ENCODE measurements around the gene RTP4.

The RTP4 gene

DNA sequence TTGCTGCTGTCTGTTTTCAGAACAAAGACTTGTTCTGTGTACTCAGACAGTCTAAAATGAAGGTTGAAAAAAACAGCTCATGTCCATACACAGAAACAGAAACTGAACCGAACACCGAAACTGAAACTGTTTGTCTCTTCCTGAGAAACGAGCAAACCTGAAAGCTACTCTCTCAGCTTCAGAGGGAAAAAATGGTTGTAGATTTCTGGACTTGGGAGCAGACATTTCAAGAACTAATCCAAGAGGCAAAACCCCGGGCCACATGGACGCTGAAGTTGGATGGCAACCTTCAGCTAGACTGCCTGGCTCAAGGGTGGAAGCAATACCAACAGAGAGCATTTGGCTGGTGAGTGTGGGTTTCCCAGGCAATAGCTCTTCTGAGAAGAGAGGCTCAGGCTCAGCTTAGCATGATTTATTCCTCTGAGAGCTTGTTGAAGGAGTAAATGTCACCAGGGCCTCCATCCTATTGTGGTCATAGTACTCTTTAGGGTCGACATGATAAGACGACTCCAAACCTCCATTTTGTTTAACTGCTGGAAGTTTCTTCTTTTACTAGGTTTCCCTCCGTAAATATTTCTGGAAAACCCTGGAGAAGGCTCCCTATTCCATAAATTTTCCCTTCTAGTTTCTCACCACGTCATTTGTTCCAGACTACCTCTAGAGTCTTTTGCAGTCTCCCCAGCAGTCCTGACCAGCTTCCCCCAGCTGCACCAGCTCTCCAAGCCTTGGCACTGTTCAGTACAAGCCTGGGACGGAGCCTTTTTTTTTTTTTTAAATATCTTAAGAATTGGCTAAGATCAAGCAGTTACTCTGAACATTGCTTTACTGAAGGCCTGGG, at the start of gene RTP4:
Gene RTP4 (plus strand): TSS at position 135 of the 838 bp plus-strand sequence. CDS start 57 bp downstream, at position 192.
- DNase-seq: peak; percentile 83

GRCh38 chr3:187318819-187319616, 49.2 kb upstream of the RTP4 start:
- peak; percentile 51 for DNase-seq

- DNase-seq: peak; percentile 65
Measured at GRCh38 chr3:187319699-187320302, 48.4 kb upstream of the RTP4 start.

- no peak for DNase-seq
Measured at GRCh38 chr3:187321766-187322165, 46.4 kb upstream of the RTP4 start.

DNA sequence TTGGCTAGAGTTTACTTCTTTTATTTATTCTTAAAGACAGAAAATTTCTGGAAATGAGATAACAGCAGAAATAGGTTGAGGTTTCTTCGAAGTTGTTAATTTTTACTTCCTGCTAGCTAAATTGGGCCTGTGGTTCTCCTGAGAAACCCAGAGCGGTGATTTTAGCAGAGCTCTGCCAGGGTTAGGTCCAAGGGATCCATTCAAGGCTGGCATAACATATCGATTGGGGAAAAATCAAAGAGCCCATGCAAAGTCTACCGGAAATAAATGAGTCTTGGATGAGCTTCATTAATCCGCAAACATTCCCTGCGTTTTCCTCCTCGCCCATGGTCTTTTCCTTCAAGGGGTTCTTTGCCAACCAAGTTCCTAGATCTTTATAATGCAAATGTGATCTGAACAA, 45.9 kb upstream of the RTP4 start:
- DNase-seq: no peak

- DNase-seq: no peak
Measured at GRCh38 chr3:187323091-187323490, 45.1 kb upstream of the RTP4 start.

- DNase-seq: no peak
Measured at GRCh38 chr3:187325632-187326031, 42.6 kb upstream of the RTP4 start.

DNA sequence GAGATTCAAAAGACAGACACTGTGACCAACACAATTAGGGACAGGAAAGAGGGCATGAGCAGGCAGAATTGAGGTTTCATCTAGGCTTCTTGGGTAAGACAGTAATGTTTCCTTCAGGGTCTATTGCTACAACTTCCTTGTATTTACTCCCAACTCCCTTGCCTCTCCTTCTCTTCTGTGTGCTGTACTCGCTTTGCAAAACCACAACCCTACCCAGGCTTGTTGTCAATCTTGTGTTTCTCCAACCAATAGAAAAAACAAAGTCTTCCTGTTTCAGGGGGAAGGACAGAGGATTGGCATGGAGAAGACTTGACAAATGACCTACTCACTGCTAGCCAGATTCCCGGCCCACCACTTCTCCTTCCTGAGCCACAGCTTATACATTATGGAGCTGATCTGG, 40.3 kb upstream of the RTP4 start:
- no peak for DNase-seq

DNA sequence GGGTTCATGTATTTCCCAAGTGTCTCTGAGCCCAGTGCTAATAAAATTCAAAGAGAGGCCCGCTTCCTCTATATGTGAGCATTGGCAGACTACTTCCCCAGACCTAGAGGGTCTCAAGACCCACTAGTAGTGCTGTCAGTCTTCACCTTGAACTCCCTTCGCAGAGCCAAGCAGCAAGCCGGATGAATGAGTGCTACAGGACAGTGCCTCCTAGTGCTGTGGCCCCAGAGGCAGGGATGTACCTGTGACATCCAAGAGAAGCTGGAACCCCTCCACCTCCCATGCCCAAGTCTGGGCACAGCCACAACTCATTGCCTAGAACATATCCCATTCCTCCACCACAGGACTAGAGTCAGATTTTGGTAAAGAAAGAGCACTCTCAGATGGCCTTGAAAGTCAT, 39.5 kb upstream of the RTP4 start:
- DNase-seq: no peak

GRCh38 chr3:187334904-187335303, 33.3 kb upstream of the RTP4 start:
- DNase-seq: no peak

GRCh38 chr3:187336322-187336721, 31.9 kb upstream of the RTP4 start:
- no peak for DNase-seq

- no peak for DNase-seq
Measured at GRCh38 chr3:187340578-187340977, 27.6 kb upstream of the RTP4 start.

DNA sequence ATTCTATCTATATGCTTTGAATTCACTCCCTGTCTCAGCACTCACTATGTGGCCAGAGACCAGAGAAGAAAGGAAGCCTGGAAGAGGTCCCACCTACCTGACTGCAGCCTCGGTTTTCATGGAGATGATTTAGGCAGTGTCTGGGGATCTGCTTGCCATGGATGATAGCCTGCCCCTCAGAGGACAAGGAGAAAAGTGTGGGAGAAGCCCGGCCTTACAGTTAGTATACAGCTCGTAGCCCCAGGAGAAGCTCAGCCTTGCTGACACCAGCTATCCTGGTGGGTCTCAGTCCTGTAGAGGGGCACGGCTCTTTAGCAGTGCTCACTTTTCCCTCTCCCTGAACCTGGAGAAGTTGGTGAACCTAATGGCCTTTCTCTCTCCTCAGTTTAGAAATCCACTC, 25.9 kb upstream of the RTP4 start:
- DNase-seq: no peak

- DNase-seq: no peak
Measured at GRCh38 chr3:187343670-187344069, 24.5 kb upstream of the RTP4 start.

DNA sequence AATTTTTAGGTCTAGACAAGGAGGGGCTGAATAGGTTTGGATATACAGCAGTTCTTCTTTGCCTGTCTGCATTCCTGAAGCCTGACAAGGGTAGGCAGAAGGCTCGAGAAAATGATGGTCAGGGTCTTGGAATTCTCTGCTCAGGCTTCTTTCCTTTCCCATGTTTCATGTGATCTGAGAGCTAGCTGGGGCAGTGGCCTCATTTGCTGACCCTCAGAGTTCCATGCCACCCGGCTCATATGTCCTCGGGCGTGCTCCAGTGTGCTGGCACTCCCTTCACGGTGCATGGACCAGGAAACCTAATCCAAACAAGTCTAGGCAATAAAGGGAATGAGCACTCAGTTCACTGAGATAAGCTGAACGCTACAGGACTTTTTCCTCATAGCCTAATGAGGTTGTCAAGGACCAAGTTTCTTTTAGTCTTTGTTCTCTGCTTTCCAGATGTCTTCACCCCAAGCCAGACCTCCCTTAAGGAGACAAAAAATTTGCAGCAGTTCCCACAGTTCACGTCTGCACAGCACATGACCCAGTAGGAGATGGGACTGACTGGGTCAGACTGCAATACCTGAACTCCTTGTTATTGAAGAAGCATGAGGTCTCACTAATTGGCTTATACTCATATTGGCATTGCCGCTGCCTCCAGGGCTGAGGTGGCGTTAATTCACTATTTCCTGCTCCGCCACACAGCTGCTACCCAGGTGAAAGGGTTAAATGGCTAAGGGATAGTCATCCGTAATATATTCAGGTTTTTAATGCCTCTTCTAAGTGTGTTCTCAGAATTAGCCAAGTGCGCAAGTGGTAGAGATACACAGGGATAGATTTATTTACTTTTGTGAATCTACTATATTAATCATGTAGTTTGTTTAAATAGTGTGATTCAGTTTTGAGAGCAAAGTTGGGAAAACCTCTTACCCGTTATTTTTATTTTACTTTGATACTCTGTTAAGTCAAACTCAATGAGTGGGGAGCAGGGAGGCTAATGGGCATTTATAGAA, 15.3 kb upstream of the RTP4 start:
- DNase-seq: no peak

- DNase-seq: no peak
Measured at GRCh38 chr3:187358068-187358467, 10.1 kb upstream of the RTP4 start.

DNA sequence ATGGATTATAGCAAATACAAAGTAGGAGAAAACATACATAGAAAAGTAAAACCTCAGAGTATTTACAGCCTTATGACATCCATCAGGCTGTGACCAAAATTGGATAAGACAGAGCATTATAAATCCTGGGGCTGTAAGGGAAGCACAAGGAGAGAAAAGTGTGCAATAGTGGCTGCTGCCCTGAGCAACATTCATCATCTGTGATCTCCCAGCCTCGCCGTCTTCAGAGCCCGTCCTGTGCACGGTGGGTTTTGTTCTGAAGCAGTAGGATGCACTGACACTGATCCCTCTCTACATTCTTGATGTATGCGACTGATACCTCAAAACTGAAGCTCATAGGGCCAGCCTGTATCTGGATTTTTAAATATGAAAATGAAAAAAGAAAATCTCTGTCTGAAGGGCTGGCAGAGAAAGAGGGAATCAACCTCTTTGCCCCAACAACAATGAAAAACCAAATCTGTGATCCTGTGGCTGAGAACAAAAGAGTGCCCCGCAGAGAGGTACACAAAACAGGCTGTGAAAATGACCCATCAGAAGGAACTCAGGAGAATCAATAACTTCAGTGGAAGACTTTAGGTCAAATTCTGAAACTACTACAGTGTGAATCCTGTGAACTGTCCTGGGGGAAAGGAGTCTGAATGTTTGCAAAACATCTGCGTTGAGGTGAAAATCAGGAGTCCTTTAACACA, 8.2 kb upstream of the RTP4 start:
- DNase-seq: no peak

DNA sequence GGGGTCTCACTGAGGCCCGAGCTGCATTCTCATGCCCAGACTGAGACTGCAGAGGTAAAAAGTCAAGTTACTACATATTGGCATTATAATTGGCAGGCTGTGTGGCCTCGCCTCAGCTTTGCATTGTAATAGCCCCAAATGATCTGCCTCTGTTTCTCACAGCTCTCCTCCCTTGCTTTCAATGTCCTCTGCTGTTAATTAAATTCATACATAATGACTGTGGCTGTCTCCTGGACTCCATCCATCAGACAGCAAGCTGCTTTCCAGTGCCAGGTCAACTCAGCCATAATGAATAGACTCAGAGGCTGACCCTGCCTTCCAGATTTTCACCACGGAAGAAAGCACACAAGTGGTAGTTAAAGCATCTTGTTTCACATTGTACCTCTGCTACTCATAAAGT, 7.6 kb upstream of the RTP4 start:
- DNase-seq: no peak

DNA sequence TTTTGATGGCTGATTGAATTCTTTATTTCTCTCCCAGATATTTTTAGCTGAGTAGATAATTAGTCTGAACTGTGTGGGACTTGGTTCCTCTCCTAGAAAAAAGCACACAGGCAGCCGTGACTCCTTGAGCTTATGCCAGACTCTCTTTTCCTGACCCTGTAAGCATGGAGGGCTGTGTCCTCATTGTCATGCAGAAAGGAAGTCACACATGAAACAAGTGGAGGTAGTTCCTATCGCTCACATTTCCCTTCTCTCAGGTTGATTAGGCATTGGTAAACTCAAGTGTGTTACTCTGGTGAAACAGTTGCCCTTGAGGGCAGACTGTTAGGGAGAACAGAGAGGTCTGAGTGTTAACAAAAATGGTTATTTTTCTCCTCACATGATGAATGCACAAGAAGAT, 6.3 kb upstream of the RTP4 start:
- peak; percentile 56 for DNase-seq

- no peak for DNase-seq
Measured at GRCh38 chr3:187367561-187368103, 553 bp upstream of the RTP4 start.

- DNase-seq: peak; percentile 26
Measured at GRCh38 chr3:187369089-187369447, 883 bp downstream of the RTP4 start.

DNA sequence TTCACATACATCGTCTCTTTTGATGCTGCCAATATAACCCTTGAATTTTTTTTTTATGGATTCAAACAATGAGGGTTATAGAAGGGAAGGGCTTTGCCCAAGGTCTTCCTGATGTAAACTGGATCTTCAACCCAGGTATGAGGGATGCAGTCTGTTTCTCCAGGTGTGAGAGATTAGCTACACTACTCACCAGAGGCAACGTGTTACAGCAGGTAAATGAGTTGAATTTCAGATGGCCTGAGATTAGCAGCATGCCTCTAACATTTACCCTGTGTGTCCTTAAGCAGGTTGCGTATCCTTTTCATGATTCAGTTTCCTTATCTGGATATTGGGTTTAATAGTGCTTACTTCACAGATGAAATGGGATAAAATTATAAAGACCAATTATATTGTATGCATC, 1.9 kb downstream of the RTP4 start:
- DNase-seq: no peak
